ENCODE data around the gene IFNL3.
"Not testable (repeated sequence)": the region's sequence is repeated elsewhere in the genome, so short reads cannot be mapped to it uniquely, and the experiment has no call there.

DNA sequence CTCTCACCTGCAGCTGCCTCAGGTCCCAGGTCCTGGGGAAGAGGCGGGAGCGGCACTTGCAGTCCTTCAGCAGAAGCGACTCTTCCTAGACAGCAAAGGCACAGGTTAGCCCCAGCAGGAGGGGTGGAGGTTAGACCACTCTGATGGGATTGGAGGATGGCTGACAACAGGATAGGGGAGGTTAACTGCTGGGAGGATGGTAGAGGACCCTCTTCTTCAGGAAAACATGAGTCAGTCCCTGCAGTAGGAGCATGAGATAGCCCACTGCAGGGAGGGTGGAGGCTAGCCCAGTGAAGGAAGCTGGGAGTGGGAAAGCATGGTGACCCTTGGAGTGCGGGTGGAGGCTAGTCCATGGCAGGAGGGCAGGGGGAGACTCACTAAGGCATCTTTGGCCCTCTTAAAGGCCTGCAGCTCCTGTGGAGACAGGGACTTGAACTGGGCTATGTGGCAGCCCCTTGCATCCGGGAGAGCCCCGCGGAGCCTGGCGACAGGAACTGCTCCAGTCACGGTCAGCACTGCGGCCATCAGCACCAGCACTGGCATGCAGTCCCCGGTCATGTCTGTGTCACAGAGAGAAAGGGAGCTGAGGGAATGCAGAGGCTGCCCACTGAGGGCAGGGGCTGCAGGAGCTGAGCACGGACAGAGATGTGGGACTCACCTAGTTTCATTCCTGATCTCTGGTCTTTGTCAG, at the start of gene IFNL3:
- not testable (repeated sequence) for TF ChIP-seq EZH2phosphoT487 (IDR thresholded peaks at IDR 0.05; ENCODE audit: insufficient read depth, low read depth); EZH2 (IDR thresholded peaks at IDR 0.05; ENCODE audit: insufficient read depth, poor library complexity, severe bottlenecking)

Measured in GM23248 (cell line).